Ascending aorta (tissue), 2 donors: ENCODE data around the gene ATG10. TPM values are rescaled to one million over a fixed set of nuclear protein-coding genes. Genes with fewer than 3 reads are reported as not detected.
"Not testable (repeated sequence)": the region's sequence is repeated elsewhere in the genome, so short reads cannot be mapped to it uniquely, and the experiment has no call there.

Experiments used
- DNase-seq, 2 donors: peaks; one replicate each; pipeline ENCODE4 v3.0.0-alpha.2; 2019; ENCODE audit warnings: low spot score in 2 of 2
- H3K27ac ChIP-seq, 2 donors: fragments of 200-600 bp; sonication (generic); one replicate each; pipeline ENCODE4 v1.5.1; 2016 to 2017; ENCODE audit warnings: mild to moderate bottlenecking in 1 of 2
- H3K27me3 ChIP-seq: fragments of 200-600 bp; sonication (generic); one replicate; pipeline ENCODE4 v1.5.1; 2017
- H3K36me3 ChIP-seq, 2 donors: fragments of 200-600 bp; sonication (generic); one replicate each; pipeline ENCODE4 v1.5.1; 2016
- H3K4me1 ChIP-seq, 2 donors: fragments of 200-600 bp; sonication (generic); one replicate each; pipeline ENCODE4 v1.5.1; 2016 to 2017; ENCODE audit warnings: mild to moderate bottlenecking in 1 of 2
- H3K4me3 ChIP-seq, 2 donors: fragments of 200-600 bp; sonication (generic); one replicate each; pipeline ENCODE4 v1.5.1; 2016 to 2017; ENCODE audit warnings: mild to moderate bottlenecking in 1 of 2
- H3K9me3 ChIP-seq, 2 donors: fragments of 200-600 bp; sonication (generic); one replicate each; pipeline ENCODE4 v1.5.1; 2016
- intact Hi-C: fragments of 100-400 bp; cut with DNase I; formaldehyde crosslinking; loops from one replicate; pipeline ENCODE4 v1.15.1; 2023
- total RNA-seq: library from RNA; depleted of rRNA; stranded (reverse); fragments of >200 nt; gene quantifications from one replicate; pipeline ENCODE4 v1.1.0, GENCODE V29; 2016
- TF ChIP-seq, protein P1 (sequence below), 3 experiments: fragments of 200-600 bp in 2 of 3; fragments of 450-650 bp in 1 of 3; sonication (generic) in 2 of 3; IDR thresholded peaks; one replicate each; pipeline ENCODE4 v1.5.1; 2016 to 2019; ENCODE audit warnings: antibody characterized with exemption in 3 of 3, mild to moderate bottlenecking in 1 of 3, moderate library complexity in 1 of 3

ATG10 gene
- total RNA-seq, 1 donor from 2014 or later, result 8.4 TPM

DNA sequence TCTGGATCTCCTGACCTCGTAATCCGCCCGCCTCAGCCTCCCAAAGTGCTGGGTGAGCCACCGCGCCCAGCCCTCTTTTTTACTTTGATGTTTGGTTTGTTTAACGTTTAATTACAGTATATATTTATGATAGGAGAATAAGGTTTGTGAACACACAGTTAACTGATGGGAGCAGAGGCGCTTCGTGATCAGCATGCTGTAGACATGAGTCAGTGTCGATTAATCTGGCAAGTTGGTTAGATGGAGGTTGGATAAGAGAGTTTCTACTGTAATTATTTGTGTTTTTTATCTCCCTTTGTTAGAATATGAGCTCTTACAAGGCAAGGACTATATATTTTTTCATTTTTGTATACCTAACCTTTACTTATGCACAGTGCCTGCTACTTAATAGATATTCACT, 14.3 kb downstream of the ATG10 start:
- H3K9me3 ChIP-seq, result no peaks in the 10 kb centered on the region
- H3K27ac ChIP-seq, result no peak overlapping the region
- H3K4me1 ChIP-seq, result no peaks in the 10 kb centered on the region
- DNase-seq, result no peak
- intact Hi-C loops, result no loop called here
- TF ChIP-seq, protein P1, sequence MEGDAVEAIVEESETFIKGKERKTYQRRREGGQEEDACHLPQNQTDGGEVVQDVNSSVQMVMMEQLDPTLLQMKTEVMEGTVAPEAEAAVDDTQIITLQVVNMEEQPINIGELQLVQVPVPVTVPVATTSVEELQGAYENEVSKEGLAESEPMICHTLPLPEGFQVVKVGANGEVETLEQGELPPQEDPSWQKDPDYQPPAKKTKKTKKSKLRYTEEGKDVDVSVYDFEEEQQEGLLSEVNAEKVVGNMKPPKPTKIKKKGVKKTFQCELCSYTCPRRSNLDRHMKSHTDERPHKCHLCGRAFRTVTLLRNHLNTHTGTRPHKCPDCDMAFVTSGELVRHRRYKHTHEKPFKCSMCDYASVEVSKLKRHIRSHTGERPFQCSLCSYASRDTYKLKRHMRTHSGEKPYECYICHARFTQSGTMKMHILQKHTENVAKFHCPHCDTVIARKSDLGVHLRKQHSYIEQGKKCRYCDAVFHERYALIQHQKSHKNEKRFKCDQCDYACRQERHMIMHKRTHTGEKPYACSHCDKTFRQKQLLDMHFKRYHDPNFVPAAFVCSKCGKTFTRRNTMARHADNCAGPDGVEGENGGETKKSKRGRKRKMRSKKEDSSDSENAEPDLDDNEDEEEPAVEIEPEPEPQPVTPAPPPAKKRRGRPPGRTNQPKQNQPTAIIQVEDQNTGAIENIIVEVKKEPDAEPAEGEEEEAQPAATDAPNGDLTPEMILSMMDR (IDR thresholded peaks at IDR 0.05), result no peak
- H3K4me3 ChIP-seq, result no peak overlapping the region
- no peaks in the 10 kb centered on the region for H3K27me3 ChIP-seq
- H3K36me3 ChIP-seq, result peaks cover 9 to 12% of the 10 kb centered on the region in 2 donors

DNA sequence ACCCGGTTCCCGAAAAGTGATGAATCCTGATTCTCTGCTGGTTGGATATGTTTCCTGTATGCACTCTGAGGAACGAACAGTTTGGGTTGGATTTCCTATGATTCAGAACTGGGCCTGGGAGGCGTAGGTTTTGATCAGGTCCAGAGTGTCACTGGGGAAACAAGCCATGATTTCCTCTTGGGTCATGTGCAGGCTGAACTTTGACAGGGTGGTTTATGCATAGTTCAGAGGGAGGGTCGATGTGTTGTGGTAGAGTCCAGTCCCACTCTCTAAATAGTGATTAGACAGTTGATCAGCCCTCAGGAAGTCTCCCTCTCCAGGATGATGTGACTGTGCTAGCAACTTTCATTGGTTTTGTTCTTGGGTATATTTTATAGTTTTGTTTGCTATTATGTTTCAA, 17.4 kb downstream of the ATG10 start:
- Histone ChIP-seq H3K4me1 (no peaks in the 10 kb centered on the region), H3K27me3 (no peaks in the 10 kb centered on the region), H3K36me3 (peaks cover 9 to 12% of the 10 kb centered on the region in 2 donors), H3K27ac (no peak overlapping the region), H3K4me3 (no peak overlapping the region), H3K9me3 (no peaks in the 10 kb centered on the region)
- TF ChIP-seq, protein P1 (IDR thresholded peaks at IDR 0.05), result no peak
- no peak for DNase-seq
- intact Hi-C loops, result no loop called here

DNA sequence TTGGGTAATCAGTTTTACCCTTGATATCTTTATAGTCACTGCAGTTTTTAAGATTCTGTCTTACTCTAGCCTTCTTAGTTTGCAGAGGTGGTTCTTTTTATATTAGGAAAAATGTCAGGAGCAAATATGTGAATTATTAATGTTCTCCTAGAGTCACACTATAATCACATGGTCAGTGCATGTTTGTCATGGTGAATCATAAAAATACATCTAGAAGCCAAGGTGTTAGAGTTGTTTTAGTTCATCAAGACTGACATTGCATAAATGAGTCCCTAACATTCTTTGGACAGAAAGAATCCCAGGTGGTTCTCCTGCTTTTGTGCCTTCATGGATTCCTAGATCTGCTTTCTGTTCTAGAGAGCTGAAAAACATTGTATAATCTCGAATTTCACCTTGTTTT, 22.9 kb downstream of the ATG10 start:
- Histone ChIP-seq H3K27ac (no peak overlapping the region), H3K4me1 (no peaks in the 10 kb centered on the region), H3K9me3 (no peaks in the 10 kb centered on the region), H3K4me3 (no peak overlapping the region), H3K27me3 (no peaks in the 10 kb centered on the region), H3K36me3 (no peaks in the 10 kb centered on the region)
- TF ChIP-seq, protein P1 (IDR thresholded peaks at IDR 0.05), result no peak
- intact Hi-C loops, result no loop called here
- DNase-seq, result no peak

DNA sequence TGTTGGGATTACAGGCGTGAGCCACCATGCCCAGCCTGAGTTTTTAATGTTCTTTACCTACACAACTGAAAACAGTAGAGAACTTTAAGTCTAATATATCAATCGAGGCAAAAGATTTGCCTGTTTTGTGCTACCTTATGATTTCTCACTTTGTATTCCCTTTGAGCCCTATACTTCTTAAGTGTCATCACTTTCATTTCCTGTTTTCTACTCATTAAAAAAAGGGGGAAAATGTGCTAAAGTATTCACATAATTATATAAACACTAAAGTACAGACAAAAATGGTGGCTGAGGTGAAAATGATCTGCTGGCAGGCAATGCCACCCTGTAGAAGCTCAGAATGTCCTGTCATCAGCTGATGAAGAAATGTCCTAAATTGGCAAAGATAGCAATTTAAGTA, 23.6 kb downstream of the ATG10 start:
- Histone ChIP-seq H3K4me3 (no peak overlapping the region), H3K4me1 (no peaks in the 10 kb centered on the region), H3K27ac (no peak overlapping the region), H3K9me3 (no peaks in the 10 kb centered on the region), H3K36me3 (no peaks in the 10 kb centered on the region), H3K27me3 (no peaks in the 10 kb centered on the region)
- DNase-seq, result no peak
- TF ChIP-seq, protein P1 (IDR thresholded peaks at IDR 0.05), result no peak
- intact Hi-C loops, result no loop called here

DNA sequence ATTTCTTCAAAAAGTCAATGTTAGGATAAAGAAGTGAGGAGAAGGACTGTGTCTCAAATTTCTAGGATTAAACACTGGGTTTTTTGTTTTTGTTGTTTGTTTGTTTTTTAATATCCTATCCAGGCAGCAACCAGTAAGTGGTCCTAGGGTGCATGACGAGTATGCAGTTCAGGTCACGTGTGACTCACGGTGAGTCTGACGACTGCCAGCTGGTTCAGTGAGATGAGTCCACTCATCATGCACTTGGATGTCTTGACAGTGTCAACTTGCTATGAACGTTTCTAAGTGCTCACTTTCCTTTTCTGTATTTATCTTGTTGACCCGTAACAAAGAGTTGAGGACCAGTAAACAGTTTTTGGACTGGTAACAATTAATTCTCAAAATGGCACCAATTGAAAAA, 32.7 kb downstream of the ATG10 start:
- Histone ChIP-seq H3K9me3 (no peaks in the 10 kb centered on the region), H3K27me3 (no peaks in the 10 kb centered on the region), H3K4me1 (no peaks in the 10 kb centered on the region), H3K27ac (no peak overlapping the region), H3K36me3 (no peaks in the 10 kb centered on the region), H3K4me3 (no peak overlapping the region)
- DNase-seq, result no peak
- TF ChIP-seq, protein P1 (IDR thresholded peaks at IDR 0.05), result no peak
- intact Hi-C loops, result no loop called here

DNA sequence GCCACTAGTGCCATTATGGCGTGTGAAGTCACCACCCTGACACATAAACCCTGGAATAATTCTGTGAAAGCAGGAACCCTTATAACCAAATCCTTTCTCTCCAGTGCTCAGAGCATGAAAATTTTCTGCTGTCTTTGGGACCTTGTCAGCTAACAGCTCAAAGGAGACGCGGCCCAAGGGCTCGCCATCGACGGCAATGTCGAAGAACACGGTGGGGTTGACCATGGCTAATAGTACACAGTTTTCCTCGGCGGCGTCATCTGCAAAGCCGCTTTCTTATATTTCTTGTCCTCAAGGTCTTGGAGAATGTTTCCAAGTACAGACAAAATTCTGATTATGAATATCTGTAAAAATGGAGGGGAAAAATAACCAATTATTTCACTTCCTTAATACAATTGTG, 38.0 kb downstream of the ATG10 start:
- DNase-seq, intact Hi-C loops, H3K4me3 ChIP-seq, H3K36me3 ChIP-seq, H3K27me3 ChIP-seq, H3K4me1 ChIP-seq, H3K27ac ChIP-seq, H3K9me3 ChIP-seq: not testable (repeated sequence)
